ENCODE results near the gene FHOD3. TPM values are rescaled to one million over a fixed set of nuclear protein-coding genes. Genes with fewer than 3 reads are reported as not detected.
"Not testable (repeated sequence)": the region's sequence is repeated elsewhere in the genome, so short reads cannot be mapped to it uniquely, and the experiment has no call there.

The FHOD3 gene
- total and polyA plus RNA-seq, 7 experiments from 2014 or later, result not detected

- ChIA-PET POLR2A (no interaction called here), CTCF (no interaction called here)
- H3K4me1 Mint-ChIP-seq, result peaks cover 0 to 25% (median 5%) of the 10 kb centered on the region in 7 donors
- Histone ChIP-seq H3K4me1 (ENCODE audit: control insufficient read depth in 2 of 2, insufficient read depth in 2 of 2, low read length in 2 of 2) (no peaks in the 10 kb centered on the region), H3K36me3 (ENCODE audit: control insufficient read depth in 2 of 3, insufficient read depth in 3 of 3, low read length in 3 of 3) (peaks cover 0 to 38% (median 0%) of the 10 kb centered on the region in 3 experiments), H3K9me3 (ENCODE audit: control insufficient read depth in 2 of 3, low read length in 3 of 3) (no peaks in the 10 kb centered on the region), H3K27ac (ENCODE audit: low read depth, low read length) (no peak overlapping the region), H3K27me3 (ENCODE audit: control insufficient read depth in 2 of 2, insufficient read depth in 2 of 2, low read length in 2 of 2) (no peaks in the 10 kb centered on the region), H3K4me3 (ENCODE audit: low read length) (no peak overlapping the region)
- no peak for ATAC-seq
- H3K27me3 Mint-ChIP-seq, result no peaks in the 10 kb centered on the region
- no peaks in the 10 kb centered on the region for H3K9me3 Mint-ChIP-seq
- H3K4me3 Mint-ChIP-seq, result no peak overlapping the region
- H3K36me3 Mint-ChIP-seq, result peaks cover 4 to 22% (median 9%) of the 10 kb centered on the region in 5 donors
- intact Hi-C loops (cut with micrococcal nuclease), result no loop called here
- H3K27ac Mint-ChIP-seq, result peak overlapping the region in 4 of 9 donors; percentile 13 to 63 (median 14)
- DNase-seq, result no peak
These were observed 516.3 kb downstream of the FHOD3 start for GRCh38 chr18:36813824-36814223.

GRCh38 chr18:36814994-36815393 lies 517.5 kb downstream of the FHOD3 start:
- no peak overlapping the region for H3K4me3 ChIP-seq (ENCODE audit: low read length)
- no peaks in the 10 kb centered on the region for H3K27me3 Mint-ChIP-seq
- H3K36me3 ChIP-seq (ENCODE audit: control insufficient read depth in 2 of 3, insufficient read depth in 3 of 3, low read length in 3 of 3), result peaks cover 0 to 42% (median 0%) of the 10 kb centered on the region in 3 experiments
- no peak overlapping the region for H3K27ac ChIP-seq (ENCODE audit: low read depth, low read length)
- ChIA-PET CTCF (no interaction called here), POLR2A (no interaction called here)
- intact Hi-C loops (cut with micrococcal nuclease), result no loop called here
- no peaks in the 10 kb centered on the region for H3K9me3 Mint-ChIP-seq
- H3K36me3 Mint-ChIP-seq, result peaks cover 4 to 22% (median 9%) of the 10 kb centered on the region in 5 donors
- H3K4me1 ChIP-seq (ENCODE audit: control insufficient read depth in 2 of 2, insufficient read depth in 2 of 2, low read length in 2 of 2), result no peaks in the 10 kb centered on the region
- ATAC-seq (no peak), DNase-seq (no peak)
- no peaks in the 10 kb centered on the region for H3K9me3 ChIP-seq (ENCODE audit: control insufficient read depth in 2 of 3, low read length in 3 of 3)
- no peak overlapping the region for H3K27ac Mint-ChIP-seq
- no peak overlapping the region for H3K4me3 Mint-ChIP-seq
- H3K4me1 Mint-ChIP-seq, result peaks cover 0 to 21% (median 4%) of the 10 kb centered on the region in 7 donors
- no peaks in the 10 kb centered on the region for H3K27me3 ChIP-seq (ENCODE audit: control insufficient read depth in 2 of 2, insufficient read depth in 2 of 2, low read length in 2 of 2)

GRCh38 chr18:36816096-36816495 lies 518.6 kb downstream of the FHOD3 start:
- H3K36me3 Mint-ChIP-seq, result peaks cover 4 to 22% (median 12%) of the 10 kb centered on the region in 5 donors
- POLR2A ChIA-PET; intact Hi-C loops (cut with micrococcal nuclease): not testable (repeated sequence)

GRCh38 chr18:36817039-36817438 lies 519.5 kb downstream of the FHOD3 start:
- no peak overlapping the region for H3K27ac ChIP-seq (ENCODE audit: low read depth, low read length)
- H3K36me3 ChIP-seq (ENCODE audit: control insufficient read depth in 2 of 3, insufficient read depth in 3 of 3, low read length in 3 of 3), result peaks cover 0 to 42% (median 0%) of the 10 kb centered on the region in 3 experiments
- DNase-seq (no peak), ATAC-seq (no peak)
- H3K9me3 ChIP-seq (ENCODE audit: control insufficient read depth in 2 of 3, low read length in 3 of 3), result no peaks in the 10 kb centered on the region
- Mint-ChIP-seq H3K4me3 (no peak overlapping the region), H3K27ac (peak overlapping the region in 1 of 9 donors; percentile 90), H3K27me3 (no peaks in the 10 kb centered on the region), H3K9me3 (no peaks in the 10 kb centered on the region), H3K4me1 (peaks cover 0 to 21% (median 5%) of the 10 kb centered on the region in 7 donors), H3K36me3 (peaks cover 4 to 27% (median 17%) of the 10 kb centered on the region in 5 donors)
- no peaks in the 10 kb centered on the region for H3K27me3 ChIP-seq (ENCODE audit: control insufficient read depth in 2 of 2, insufficient read depth in 2 of 2, low read length in 2 of 2)
- no peak overlapping the region for H3K4me3 ChIP-seq (ENCODE audit: low read length)
- CTCF ChIA-PET, result no interaction called here
- POLR2A ChIA-PET, result no interaction called here
- no peaks in the 10 kb centered on the region for H3K4me1 ChIP-seq (ENCODE audit: control insufficient read depth in 2 of 2, insufficient read depth in 2 of 2, low read length in 2 of 2)
- intact Hi-C loops (cut with micrococcal nuclease), result no loop called here

More at GRCh38 chr18:36816096-36816495, 518.6 kb downstream of the FHOD3 start:
- ATAC-seq; H3K9me3 Mint-ChIP-seq; H3K4me3 Mint-ChIP-seq; H3K9me3 ChIP-seq (ENCODE audit: control insufficient read depth in 2 of 3, low read length in 3 of 3); DNase-seq; H3K27ac ChIP-seq (ENCODE audit: low read depth, low read length); H3K4me1 ChIP-seq (ENCODE audit: control insufficient read depth in 2 of 2, insufficient read depth in 2 of 2, low read length in 2 of 2); H3K27me3 ChIP-seq (ENCODE audit: control insufficient read depth in 2 of 2, insufficient read depth in 2 of 2, low read length in 2 of 2); CTCF ChIA-PET; H3K4me3 ChIP-seq (ENCODE audit: low read length); H3K27me3 Mint-ChIP-seq: not testable (repeated sequence)
- peak overlapping the region in 1 of 9 donors; percentile 67 for H3K27ac Mint-ChIP-seq
- H3K4me1 Mint-ChIP-seq, result peaks cover 0 to 21% (median 5%) of the 10 kb centered on the region in 7 donors
- peaks cover 0 to 42% (median 0%) of the 10 kb centered on the region in 3 experiments for H3K36me3 ChIP-seq (ENCODE audit: control insufficient read depth in 2 of 3, insufficient read depth in 3 of 3, low read length in 3 of 3)

GRCh38 chr18:36818652-36819051 lies 521.1 kb downstream of the FHOD3 start:
- H3K27ac ChIP-seq (ENCODE audit: low read depth, low read length), result no peak overlapping the region
- no peaks in the 10 kb centered on the region for H3K4me1 ChIP-seq (ENCODE audit: control insufficient read depth in 2 of 2, insufficient read depth in 2 of 2, low read length in 2 of 2)
- Mint-ChIP-seq H3K27me3 (no peaks in the 10 kb centered on the region), H3K4me1 (peaks cover 0 to 14% (median 4%) of the 10 kb centered on the region in 7 donors), H3K36me3 (peaks cover 4 to 27% (median 15%) of the 10 kb centered on the region in 5 donors), H3K4me3 (no peak overlapping the region), H3K9me3 (no peaks in the 10 kb centered on the region), H3K27ac (no peak overlapping the region)
- H3K4me3 ChIP-seq (ENCODE audit: low read length), result no peak overlapping the region
- H3K36me3 ChIP-seq (ENCODE audit: control insufficient read depth in 2 of 3, insufficient read depth in 3 of 3, low read length in 3 of 3), result peaks cover 0 to 37% (median 0%) of the 10 kb centered on the region in 3 experiments
- POLR2A ChIA-PET, result interaction anchor here (0.7 kb wide), 1 partner anchor 11 kb away, joined by 3 read pairs; no protein-coding TSS in a partner anchor
- no peaks in the 10 kb centered on the region for H3K9me3 ChIP-seq (ENCODE audit: control insufficient read depth in 2 of 3, low read length in 3 of 3)
- intact Hi-C loops (cut with micrococcal nuclease), result loop anchor here in 1 of 2 donors (1.0 kb wide), 1 partner anchor 11 kb away; the partner anchor contains the start of genes KIAA1328 and TPGS2
- CTCF ChIA-PET, result interaction anchor here (0.7 kb wide), 1 partner anchor 240 kb away, joined by 3 read pairs; no protein-coding TSS in a partner anchor
- H3K27me3 ChIP-seq (ENCODE audit: control insufficient read depth in 2 of 2, insufficient read depth in 2 of 2, low read length in 2 of 2), result no peaks in the 10 kb centered on the region
- DNase-seq, result no peak
- ATAC-seq, result no peak

GRCh38 chr18:36819621-36820020 lies 522.1 kb downstream of the FHOD3 start:
- POLR2A ChIA-PET, result no interaction called here
- H3K4me3 Mint-ChIP-seq, result no peak overlapping the region
- no peaks in the 10 kb centered on the region for H3K27me3 ChIP-seq (ENCODE audit: control insufficient read depth in 2 of 2, insufficient read depth in 2 of 2, low read length in 2 of 2)
- peaks cover 0 to 30% (median 13%) of the 10 kb centered on the region in 5 donors for H3K36me3 Mint-ChIP-seq
- H3K36me3 ChIP-seq (ENCODE audit: control insufficient read depth in 2 of 3, insufficient read depth in 3 of 3, low read length in 3 of 3), result peaks cover 0 to 37% (median 0%) of the 10 kb centered on the region in 3 experiments
- H3K4me1 ChIP-seq (ENCODE audit: control insufficient read depth in 2 of 2, insufficient read depth in 2 of 2, low read length in 2 of 2), result no peaks in the 10 kb centered on the region
- H3K27me3 Mint-ChIP-seq, result no peaks in the 10 kb centered on the region
- H3K9me3 Mint-ChIP-seq, result no peaks in the 10 kb centered on the region
- CTCF ChIA-PET, result no interaction called here
- no peak overlapping the region for H3K4me3 ChIP-seq (ENCODE audit: low read length)
- no peak overlapping the region for H3K27ac ChIP-seq (ENCODE audit: low read depth, low read length)
- intact Hi-C loops (cut with micrococcal nuclease), result loop anchor here in 1 of 2 donors (10.0 kb wide), 1 partner anchor 1775 kb away; the partner anchor contains the start of gene MAPRE2
- peaks cover 0 to 21% (median 2%) of the 10 kb centered on the region in 7 donors for H3K4me1 Mint-ChIP-seq
- no peaks in the 10 kb centered on the region for H3K9me3 ChIP-seq (ENCODE audit: control insufficient read depth in 2 of 3, low read length in 3 of 3)
- no peak overlapping the region for H3K27ac Mint-ChIP-seq
- ATAC-seq (no peak), DNase-seq (no peak)

- Histone ChIP-seq H3K36me3 (ENCODE audit: control insufficient read depth in 2 of 3, insufficient read depth in 3 of 3, low read length in 3 of 3) (peaks cover 0 to 22% (median 0%) of the 10 kb centered on the region in 3 experiments), H3K27me3 (ENCODE audit: control insufficient read depth in 2 of 2, insufficient read depth in 2 of 2, low read length in 2 of 2) (no peaks in the 10 kb centered on the region), H3K27ac (ENCODE audit: low read depth, low read length) (no peak overlapping the region), H3K9me3 (ENCODE audit: control insufficient read depth in 2 of 3, low read length in 3 of 3) (no peaks in the 10 kb centered on the region), H3K4me1 (ENCODE audit: control insufficient read depth in 2 of 2, insufficient read depth in 2 of 2, low read length in 2 of 2) (no peaks in the 10 kb centered on the region), H3K4me3 (ENCODE audit: low read length) (no peak overlapping the region)
- H3K27me3 Mint-ChIP-seq, result no peaks in the 10 kb centered on the region
- H3K4me1 Mint-ChIP-seq, result peaks cover 0 to 31% (median 5%) of the 10 kb centered on the region in 7 donors
- intact Hi-C loops (cut with micrococcal nuclease), result loop anchor here in 1 of 2 donors (10.0 kb wide), 1 partner anchor 1777 kb away; the partner anchor contains the start of gene MAPRE2
- no peaks in the 10 kb centered on the region for H3K9me3 Mint-ChIP-seq
- no peak overlapping the region for H3K27ac Mint-ChIP-seq
- CTCF ChIA-PET, result no interaction called here
- POLR2A ChIA-PET, result no interaction called here
- DNase-seq (no peak), ATAC-seq (no peak)
- H3K4me3 Mint-ChIP-seq, result no peak overlapping the region
- peaks cover 0 to 30% (median 13%) of the 10 kb centered on the region in 5 donors for H3K36me3 Mint-ChIP-seq
These were observed 524.2 kb downstream of the FHOD3 start for GRCh38 chr18:36821681-36822080.

Data from naive thymus-derived CD4-positive, alpha-beta T cell (primary cell).